ENCODE data around the gene FHIT.

The FHIT gene

DNA sequence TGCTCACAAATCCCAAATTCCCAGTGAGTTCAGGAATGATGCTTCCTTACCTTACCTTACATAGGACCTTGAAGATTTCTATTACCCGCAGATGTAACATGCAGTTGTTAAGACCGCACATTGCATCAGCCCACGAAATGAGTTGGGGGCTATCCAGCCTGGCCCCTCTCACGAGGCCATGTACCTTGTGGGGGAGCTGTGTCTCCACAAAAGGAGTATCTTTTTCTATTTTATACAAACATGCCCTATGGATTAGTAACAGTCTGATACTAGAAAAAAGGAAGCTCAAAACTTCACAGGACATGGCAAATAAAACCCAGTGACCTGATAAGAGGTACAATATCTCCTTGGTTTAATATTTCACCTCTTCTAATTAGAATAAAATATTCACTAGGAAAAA is 1114.7 kb downstream of the FHIT start:
- DNase-seq, result no peak

DNA sequence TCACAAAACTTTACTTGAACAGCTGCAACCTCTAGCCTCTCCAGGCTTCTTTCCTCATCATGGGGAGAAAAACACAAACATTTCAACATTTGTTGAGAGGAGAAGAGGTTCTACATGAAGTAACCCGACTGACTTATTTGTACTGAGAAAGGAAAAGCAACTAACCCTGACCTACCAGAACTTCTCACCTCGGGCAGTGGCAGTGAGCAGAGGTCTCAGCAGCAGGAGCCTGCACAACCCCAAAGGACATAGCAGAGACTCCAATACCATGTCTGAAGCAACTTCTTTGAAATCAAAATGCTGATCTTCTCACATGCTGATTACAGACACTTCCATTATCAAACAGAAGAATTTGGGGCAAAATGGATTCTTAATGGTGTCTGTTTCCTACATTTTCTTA is 1115.8 kb downstream of the FHIT start:
- no peak for DNase-seq

DNA sequence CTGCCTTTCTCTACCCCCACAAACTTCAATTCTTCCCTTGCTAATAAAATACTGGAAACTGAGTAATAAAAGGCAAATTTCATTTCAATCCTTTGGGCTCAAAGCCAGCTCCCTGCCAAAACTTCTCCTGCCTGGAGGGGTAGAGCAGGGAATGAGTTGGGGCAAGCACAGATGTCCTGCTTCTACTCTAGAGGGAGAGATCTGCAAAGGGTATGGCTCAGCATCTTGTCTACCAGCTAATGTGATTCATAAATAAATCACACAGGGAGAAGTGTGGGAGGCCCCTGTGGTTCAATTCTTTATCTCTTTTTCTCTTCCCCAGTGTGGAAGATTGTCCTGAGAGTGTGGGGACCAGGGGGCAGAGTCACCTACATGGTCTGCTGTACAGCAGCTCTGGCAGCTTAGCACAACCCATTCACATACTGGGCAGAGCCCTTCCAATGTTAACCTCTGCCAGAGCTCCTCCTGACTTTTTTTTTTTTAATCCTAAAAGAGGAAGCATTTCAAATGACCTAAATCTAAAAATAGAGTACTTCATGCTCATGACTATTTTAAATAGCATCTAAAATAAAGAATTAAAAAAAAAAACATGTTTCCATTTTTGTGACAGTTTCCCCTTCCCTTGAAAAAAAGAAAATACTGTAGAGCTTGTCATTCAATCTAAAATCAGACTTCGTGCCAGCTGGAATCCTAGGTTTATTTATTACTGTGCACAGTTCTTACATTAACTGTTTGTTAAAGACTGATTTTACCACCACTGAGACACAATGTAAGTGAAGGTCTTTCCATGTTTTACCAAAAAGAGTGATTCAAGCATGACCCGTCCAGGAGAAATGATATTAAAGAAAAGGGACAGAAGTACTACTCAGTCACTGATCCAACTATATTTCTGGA is 1117.7 kb downstream of the FHIT start:
- no peak for DNase-seq

DNA sequence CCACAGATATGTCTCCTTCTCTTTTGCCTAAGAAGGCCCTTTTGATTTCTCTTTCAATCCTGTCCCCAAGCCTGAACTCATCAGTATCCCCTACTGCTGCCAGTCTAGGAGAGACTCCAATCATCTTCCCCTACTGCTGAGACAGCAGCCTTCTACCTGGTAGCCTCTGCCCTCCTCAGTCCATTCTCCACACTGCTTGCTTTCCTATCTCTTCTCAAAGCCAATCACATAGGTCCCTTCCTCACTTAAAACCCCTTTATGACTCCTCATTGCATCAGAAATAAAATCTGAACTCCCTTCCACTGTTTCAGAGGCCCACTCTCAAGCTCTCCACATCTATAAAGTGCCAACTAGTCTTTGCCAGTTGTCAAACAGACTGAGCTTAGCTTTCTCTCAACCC is 1119.6 kb downstream of the FHIT start:
- no peak for DNase-seq

DNA sequence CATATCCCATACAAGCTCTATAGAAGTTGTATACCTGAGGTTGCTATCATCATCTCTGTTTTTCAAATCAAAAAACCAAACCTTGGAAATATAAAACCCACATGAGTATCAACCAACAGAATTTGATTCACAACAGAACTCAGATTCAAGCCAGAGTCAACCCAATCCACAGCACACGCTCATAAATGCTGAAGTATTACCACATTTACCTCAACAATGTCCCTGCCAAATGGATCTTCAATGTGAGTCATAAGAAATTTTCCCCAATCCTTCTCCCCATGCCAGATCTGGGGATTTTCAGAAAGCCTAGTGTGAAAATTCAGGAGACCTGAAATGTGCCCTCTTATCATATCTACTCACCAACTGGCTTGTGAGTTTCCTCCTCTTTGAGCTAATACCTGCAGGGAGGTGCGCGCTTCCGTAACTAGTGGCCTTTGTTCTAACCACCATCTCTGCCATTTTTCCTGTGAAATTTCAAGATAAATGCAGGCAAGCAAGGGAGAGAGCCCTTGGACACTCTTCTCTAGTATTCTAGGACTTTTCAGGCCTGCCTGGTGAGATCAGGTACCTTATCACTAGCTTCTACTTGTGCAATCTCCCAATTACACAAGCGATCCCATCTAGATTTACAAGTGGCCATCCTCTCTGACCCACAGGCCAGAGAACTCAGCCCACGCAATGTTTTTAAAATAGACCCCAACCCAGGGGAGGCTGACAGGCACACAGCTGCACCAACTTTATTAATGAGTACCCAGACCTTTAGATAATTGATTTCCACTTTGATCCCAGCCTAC is 1124.5 kb downstream of the FHIT start:
- DNase-seq, result no peak

DNA sequence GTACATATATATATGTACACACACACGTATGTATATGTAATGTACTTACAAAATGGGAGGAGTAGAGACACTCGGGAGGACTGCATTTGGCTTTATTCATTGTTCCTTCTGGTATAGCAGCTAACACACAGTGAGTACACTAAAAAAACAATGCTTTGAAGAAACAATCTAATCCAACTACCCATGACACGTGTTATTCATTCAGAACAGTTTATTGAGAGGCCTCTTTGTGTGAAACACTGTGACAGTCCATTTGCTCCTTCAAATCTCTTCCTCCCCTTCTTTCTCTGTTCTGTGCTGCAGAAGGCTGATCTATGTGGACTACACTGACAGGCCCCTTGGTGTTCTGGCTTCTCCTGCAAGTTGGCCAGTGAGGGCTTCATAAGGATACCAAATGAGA is 1125.6 kb downstream of the FHIT start:
- DNase-seq, result no peak

DNA sequence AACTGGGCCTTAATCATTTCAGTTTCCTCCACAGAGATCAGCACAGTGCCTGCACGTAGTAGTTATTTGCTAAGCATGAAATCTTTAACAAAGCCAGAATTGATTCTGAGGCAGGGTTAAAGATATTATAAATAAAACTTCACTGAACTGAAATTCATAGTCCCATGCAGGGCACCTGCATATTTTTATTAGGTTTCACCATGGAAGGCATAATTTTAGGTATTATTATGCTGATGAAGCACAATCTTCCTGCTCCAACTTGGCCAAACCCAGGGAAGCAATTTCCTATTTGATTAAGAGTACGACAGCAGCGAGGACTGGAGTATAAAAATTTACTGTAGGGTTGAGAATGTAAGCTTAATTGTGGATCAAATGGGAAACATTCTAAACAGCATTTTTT is 1131.0 kb downstream of the FHIT start:
- no peak for DNase-seq

DNA sequence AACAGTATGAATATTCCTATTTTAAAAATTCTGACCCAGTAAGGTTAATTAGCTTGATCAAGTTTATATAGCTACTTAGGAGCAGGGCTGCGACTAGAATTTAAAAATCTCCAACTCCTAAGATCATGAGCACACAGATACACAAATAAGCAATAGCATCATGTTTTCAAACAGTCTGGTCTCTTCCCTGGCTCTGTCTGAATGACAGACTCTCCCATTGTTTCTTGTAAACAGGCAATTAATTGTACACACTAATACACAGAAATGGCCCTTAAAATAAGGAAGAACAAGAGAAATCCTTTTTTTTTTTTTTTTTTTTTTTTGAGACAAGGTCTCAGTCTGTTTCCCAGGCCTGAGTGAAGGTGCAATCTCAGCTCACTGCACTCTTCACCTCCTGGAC is 1137.1 kb downstream of the FHIT start:
- DNase-seq, result no peak

DNA sequence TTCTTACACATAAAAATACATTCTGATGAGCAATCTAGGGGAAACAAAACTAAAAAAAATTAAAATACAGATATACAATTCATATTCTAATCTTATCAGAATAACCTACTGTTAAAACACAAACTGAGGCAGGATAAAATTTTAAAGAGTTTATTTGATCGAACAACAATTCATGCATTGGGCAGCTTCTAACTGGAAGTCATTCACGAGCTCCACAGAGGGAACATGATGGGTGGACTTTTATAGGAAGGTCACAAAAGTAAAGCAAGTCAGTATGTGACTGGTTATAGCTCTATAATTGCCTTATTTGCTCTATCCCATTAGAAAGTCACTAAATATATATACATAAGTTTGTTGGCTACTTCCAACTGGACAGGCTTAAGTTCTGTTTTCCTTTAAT is 1144.0 kb downstream of the FHIT start:
- no peak for DNase-seq

DNA sequence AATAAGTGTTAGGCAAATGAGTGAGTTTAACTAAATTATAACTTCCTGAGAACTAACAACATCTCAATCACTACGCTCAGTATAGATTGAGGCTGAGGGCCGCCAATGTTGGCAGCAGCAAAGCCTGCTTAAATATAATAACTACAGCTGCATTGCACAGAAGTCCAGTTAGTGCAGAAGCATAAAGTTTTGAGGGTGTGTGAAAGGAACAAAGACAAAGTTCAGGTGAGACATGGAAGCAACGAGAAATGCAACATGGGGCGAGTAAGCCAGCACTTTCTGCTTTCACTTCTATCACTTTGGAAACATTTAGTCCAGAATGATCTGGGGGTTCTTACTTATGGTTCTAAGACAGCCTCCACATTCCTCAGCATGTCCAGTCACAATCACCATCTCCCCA is 1149.1 kb downstream of the FHIT start:
- DNase-seq, result no peak

DNA sequence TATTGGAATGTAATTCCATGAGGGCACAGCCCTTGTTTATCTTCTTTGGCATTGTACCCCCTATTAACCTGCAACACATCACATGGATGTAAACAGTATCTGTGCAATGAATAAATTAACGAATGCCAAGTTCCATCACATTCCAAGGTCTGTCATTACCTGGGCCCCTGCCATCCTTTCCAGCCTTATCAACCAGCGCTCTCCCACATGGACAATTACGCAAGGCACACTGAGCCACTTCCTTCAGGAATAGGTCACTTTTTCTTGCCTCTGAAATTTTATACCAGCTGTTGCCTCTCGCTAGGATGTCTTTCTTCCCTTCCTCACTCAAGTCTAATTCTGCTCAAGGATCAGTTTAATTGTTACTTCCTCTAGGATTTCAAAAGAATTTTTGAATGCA is 1149.6 kb downstream of the FHIT start:
- no peak for DNase-seq

DNA sequence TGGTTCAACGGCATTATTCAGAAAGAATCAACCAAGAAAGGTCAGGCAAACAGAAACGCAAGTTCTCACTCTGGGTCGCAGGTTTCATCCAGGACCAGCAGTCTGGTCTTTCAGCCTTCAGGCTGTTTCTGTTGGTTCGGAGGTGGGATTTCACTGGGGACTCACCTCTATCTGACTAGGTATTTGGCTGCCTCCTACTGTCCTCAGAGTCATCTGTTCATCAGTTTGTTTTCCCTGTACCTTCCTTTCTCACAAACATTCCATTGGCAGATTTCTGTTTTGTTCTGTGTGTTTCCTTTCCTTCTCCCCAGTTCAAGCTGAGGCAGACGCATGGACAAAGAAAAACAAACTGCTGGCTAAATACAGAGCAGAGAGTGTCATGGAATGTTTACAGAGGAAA is 1154.8 kb downstream of the FHIT start:
- no peak for DNase-seq

DNA sequence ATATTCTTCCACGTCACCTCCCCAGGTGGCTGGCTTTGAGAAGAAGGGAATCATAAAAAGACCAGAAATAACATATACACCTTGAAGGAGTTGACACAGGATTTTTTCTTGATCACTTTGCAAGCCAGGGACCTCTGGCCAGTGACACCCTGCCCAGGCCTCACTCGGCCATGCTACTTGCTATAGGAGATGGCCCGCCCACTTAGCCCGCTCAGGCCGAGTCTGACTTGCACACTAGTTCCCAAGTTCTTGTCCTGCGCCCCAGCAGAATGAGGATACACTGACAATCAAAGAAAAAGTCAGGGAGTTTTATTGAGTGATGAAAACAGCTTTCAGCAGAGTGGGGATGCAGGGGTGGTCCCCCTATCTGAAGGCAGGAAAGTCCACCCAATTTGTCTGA is 1155.3 kb downstream of the FHIT start:
- DNase-seq, result no peak

DNA sequence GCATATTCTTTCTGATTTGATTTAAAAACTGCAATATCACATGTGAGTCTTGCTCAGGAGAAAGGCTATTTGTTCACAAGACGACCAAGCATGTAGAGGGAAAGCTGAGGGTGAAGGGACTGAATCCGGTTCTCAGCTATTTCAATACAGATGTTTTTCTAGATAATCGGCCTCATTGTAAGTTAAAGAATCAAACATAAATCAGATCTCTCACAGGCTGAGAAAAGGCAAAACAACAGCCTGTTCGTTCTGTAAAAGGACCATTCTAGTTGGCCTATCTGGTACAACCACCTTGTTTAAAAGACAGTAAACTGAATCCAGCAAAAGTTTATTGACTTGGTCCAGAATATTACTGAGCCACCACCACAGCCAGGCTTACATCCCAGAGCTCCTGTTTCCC is 1155.7 kb downstream of the FHIT start:
- DNase-seq, result no peak

DNA sequence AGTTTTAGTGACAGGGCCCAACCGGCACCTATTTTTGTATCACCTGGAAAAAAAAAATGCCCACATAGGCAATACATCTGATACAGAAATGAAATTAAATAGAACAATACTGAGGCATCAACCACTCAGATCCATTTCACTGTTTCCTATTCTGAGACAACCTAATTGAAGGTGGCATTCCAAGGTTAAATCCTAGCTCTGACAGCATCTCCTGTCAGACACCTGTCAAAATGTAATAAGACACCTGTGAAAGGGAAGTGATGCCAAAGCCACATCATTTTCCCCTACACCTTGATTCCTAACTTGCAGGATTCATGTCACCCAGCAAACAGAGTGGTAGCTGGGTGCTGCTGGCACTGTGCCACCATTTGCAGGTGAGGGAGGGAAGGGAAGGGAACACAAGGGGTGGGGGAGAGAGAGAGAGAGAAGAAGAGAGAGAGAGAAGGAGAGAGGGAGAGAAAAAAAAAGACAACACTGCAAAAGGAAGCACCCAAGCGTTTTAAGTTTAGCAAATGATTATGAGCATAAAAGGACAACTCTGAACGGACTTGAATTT is 1156.8 kb downstream of the FHIT start:
- no peak for DNase-seq

DNA sequence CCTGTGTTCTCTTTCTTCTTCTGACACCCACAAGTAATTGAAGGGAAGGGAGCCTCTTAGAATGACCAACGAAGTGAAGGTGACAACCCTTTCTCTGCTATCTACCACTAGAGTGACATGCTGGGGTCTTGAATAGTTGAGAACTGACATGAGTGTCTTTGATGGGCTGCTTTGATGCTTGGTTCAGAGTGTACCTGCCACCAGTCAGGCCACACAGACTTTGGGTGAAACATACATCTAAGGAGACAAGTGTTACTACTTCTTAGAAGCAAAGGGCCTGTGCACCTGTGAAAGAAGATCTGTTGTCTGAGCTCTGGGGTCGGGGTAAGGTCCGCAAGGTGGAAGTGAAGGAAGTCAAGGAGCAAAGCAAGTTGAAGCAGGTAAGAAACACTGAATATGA is 1160.7 kb downstream of the FHIT start:
- DNase-seq, result no peak

DNA sequence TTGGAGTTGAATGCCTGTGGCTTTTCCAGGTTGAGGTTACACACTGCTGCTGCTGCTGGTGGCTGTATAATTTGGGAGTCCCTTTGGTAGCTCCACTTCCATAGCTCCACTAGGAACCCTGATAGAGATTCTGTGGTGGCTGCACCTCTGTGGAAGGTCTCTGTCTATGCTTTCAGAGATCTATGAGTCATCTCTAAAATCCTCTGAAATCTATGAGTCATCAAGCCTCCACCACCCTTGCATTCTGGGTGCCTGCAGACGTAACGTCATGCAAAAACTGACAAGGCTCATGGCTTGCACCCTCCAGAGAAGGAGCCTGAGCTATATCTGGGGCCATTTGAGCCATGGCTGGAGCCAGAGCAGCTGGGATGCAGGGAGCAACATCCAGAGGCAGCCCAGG is 1164.4 kb downstream of the FHIT start:
- peak; percentile 58 for DNase-seq

DNA sequence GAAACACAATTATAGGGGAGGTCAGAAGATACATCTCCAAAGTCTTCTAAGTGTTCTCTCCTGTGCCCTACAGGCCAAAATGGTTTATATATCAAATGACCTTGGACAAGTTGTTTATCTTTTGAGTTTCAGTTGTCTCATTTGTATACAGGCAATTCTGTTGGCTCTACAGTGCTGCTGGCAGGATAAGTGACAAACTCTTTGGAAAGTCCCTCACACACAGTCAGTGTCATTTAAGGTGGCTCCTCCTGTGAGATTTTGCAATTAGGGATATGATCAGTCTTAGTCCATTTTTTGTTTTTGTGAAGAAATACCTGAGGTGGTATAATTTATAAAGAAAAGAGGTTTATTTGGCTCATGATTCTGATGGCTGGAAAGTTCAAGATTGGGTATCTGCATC is 1165.6 kb downstream of the FHIT start:
- no peak for DNase-seq

DNA sequence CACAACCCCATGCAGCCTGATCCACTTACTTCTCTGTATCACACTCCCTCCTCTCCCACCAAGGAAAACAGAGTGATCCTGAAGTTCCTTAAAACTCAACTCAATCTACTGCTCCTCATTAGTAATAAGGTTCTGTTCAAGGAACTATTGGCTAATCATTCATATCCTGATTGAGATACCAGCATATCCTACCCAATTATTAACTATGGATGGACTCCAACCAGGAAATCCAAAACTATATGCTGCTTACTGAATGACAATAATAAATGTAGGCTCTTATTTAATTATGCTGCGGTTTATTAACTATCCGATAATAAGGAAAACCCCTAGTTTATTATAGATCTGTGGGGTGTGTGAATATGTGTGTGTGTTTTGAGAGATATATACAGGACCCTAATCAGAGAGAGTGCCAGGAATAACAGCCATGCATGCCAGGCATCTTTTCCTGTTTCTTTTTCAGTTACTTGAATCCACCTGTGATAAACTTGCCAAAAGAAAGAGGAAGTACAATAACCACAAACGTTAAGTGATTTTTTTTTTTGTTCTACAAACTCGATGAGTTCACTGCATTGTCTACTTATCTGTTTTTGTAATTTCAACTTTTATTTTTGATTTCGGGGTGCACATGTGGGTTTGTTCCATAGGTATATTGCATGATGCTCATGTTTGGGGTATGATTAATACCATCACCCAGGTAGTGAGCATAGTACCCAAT is 1169.7 kb downstream of the FHIT start:
- no peak for DNase-seq

DNA sequence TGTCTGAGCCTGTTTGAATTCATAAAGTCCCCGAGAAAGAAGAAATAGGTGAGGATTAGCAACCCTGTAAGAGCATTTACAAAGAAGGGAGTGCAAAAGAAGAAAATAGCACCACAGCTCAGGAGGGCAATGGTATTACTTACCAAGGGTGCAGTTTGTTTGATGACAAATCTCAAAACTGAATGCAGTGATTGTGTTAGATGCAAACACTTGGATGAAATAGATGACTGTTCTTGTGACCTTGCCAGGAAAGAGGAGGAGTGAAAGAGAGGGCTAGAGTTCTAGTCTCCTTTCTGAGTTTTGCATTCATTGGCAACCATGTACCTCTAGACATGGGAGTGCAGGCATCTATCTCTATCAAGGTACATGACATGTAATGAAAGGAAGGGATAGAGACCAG is 1170.6 kb downstream of the FHIT start:
- no peak for DNase-seq

DNA sequence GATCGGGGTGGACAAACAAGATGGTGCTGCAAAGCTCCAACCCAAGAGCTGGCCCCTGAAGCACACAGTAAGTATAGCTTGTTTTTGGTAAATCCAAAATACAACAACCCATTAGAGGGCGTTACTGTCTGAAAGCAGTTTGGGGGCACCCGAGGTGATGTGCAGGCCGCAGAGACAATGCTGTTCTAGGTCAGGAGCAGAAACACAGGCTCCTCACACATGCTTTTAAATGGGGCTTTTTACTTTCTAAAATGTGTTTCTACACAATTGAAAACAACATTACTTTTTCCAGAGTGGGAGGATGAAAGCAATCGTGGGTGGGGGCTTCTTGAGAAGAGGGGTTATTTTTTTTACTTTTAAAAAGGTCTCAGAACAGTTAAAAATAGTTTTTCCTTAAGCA is 1172.2 kb downstream of the FHIT start:
- no peak for DNase-seq

DNA sequence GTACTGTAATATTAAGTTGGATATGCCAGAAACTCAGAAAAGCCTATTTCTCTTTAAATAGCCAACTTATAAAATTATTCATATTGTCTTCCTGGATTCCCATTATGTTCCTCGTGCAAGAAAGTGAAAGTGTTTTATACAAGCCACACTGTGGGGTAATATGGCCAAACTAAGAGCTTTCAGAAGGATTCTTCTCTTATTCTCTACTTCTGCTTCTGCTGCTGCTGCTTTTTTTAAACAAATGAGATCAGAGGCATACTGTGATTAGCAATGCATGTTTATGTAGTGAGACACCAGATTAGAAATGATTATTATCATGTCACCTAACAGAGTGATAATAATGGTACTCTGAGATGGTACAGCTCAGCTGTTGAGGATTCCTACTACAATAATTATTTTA is 1174.9 kb downstream of the FHIT start:
- DNase-seq, result no peak

DNA sequence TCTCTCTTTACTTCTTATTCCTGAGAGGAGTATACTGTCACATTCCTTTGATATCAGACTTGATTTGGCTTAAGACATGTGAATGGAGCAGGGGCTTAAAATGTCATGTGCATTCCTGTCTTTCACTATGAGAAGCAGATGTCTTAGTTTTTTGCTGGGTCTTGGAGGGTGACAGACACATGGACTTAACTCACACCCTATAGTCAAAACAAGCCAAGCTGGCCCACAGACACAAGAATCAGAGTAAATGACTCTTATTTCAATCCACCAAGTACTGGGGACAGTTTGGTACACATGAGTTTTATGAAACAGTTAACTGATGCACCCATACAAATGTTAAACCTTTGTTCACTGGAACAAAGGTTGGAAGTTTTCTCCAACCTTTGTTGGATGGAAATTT is 1177.3 kb downstream of the FHIT start:
- DNase-seq, result no peak
